HG02759 (cell line): ENCODE data around the gene C18orf63.
"Not testable (repeated sequence)": the region's sequence is repeated elsewhere in the genome, so short reads cannot be mapped to it uniquely, and the experiment has no call there.

Source experiments
- ATAC-seq: cut with Tn5 transposase; IDR thresholded peaks from one replicate; pipeline ENCODE4 v1.9.1; 2021; ENCODE audit warnings: mild to moderate bottlenecking, moderate library complexity; ENCODE audit not compliant: unreplicated experiment

C18orf63 gene

GRCh38 chr18:74315464-74316256 is at the start of gene C18orf63:
C18orf63 (plus strand) TSS chr18:74315839; CDS start chr18:74317866, 2,027 bp downstream.
- no peak for ATAC-seq

- no peak for ATAC-seq
These were observed 49.5 kb upstream of the C18orf63 start for GRCh38 chr18:74266161-74266560.

DNA sequence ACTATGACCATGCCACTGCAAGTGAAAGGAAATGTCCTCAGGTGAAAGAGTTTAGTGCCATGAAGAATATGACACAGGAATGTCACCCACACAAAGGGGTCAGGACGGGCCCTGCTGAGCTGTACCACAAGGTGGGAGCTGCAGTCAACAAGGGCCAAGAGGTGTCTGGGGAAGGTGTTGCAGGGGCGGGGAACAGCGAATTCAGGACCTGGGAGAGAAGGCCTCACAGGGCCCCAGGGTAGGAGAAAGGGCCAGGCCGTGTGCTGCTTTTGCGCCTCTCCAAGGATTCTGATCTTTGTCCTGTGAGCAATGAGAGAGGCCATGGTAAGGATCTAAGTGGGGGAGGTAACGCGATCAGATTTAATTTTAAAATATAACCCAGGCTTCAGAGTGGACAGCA is 47.5 kb upstream of the C18orf63 start:
- ATAC-seq, result no peak

- ATAC-seq, result no peak
These were observed 46.6 kb upstream of the C18orf63 start for GRCh38 chr18:74268933-74269620.

- ATAC-seq, result no peak
These were observed 44.0 kb upstream of the C18orf63 start for GRCh38 chr18:74271635-74272034.

DNA sequence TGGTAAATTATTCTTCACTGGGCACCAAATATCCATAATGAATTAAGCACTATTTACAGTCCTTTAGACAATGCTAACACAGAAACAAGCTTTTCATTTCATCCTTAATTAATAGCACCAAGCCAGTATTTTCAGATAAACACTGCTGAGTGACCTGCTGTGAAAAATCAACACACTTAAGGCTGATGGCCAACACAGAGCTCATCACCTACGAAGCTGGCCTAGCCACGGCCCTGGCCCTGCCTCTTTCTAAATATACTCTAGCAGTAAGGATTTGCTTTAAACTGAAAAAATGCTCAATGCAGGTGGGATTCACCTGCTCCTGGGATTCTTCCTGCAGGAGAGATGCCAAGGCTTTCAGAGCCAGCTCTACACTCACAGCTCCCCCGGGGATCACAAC is 42.2 kb upstream of the C18orf63 start:
- no peak for ATAC-seq

DNA sequence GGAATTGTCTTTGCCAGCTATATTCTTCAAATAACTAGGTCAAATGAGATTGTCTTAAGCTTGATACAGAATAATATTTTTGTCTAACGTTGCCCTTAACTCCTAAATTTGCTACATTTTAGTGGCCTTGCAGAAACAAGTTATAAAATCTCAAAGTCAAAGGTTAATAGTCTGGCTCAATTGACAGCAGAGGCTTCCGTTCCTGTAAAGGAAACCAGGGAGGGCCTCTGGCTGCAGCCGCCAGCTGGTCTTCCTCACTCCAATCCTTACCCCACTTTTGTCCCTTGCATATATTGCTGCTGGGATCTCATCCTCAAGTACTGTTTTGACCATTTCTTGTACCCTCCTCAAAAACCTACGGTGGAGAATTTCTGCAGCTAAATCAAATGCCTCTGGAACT is 40.9 kb upstream of the C18orf63 start:
- ATAC-seq, result no peak

DNA sequence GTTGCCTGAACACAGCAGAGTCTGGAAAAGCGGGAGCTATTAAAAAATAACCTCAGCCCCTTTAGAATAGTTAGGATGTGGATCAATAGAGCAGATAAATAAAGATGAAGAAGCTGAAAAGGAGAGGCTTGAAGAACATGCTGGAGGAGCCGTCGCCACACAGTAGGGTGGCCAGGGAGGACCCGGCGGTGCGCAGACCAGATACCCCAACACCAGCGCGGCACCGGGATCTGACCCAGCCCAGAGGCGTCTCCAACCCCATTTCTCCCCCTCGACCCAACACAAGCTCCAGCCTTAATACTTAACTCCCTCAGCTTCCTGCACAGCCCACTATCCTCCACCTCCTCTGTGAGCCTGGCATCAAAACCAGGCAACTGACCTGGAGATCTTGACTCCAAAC is 39.9 kb upstream of the C18orf63 start:
- ATAC-seq, result no peak

GRCh38 chr18:74276609-74277008 is 39.0 kb upstream of the C18orf63 start:
- ATAC-seq, result no peak

GRCh38 chr18:74277296-74277695 is 38.3 kb upstream of the C18orf63 start:
- ATAC-seq, result no peak

- no peak for ATAC-seq
These were observed 37.6 kb upstream of the C18orf63 start for GRCh38 chr18:74278058-74278457.

DNA sequence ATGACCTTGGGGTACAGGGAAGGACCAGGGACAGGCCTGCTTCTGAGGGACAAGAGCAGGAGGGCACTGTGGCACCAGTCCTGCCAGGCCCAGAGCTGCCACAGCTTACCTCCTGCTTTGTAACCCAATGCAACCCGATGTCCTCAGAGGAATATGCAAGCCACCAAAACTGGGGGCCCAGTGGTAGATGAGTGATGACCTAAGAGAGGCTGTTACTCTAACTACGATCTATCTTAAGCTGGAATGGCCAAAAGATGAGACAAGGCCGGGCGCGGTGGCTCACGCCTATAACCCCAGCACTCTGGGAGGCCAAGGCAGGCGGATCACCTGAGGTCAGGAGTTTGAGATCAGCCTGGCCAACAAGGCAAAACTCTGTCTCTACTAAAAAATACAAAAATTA is 36.7 kb upstream of the C18orf63 start:
- ATAC-seq, result no peak

GRCh38 chr18:74281011-74281979 is 34.3 kb upstream of the C18orf63 start:
- ATAC-seq, result no peak

DNA sequence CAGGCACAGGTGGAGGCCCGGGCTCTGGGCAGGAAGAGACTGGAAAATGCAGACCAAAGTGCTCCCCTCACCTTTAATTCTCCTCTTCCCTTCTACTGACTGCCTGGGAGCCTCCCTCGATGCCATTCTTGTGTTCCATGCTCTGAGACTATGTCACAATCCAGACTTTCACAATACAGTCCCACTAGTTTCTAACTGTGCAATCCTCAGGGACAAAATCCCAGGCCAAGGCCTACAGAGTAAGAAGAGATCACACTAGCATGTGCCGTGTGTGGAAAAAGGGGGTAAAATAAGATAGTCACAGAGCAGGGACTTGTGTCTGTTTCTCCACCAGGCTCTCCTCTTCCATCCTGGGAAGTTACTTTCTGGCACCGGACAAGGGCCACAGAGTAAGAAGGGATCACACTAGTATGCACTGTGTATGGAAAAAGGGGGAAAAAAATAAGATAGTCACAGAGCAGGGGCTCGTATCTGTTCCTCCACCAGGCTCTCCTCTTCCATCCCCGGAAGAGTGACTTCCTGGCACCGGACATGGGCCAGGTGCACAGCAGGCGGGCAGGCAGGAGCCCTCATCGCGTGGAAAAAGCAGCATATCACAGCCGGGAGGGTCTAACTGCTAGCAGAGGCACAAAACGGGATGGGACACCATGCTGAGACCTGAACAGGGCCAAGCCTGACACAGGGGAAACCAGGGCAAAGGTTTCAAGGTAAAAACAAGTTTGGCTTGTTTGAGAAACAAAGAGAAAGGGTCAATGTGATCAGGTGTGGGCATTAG is 33.5 kb upstream of the C18orf63 start:
- no peak for ATAC-seq

DNA sequence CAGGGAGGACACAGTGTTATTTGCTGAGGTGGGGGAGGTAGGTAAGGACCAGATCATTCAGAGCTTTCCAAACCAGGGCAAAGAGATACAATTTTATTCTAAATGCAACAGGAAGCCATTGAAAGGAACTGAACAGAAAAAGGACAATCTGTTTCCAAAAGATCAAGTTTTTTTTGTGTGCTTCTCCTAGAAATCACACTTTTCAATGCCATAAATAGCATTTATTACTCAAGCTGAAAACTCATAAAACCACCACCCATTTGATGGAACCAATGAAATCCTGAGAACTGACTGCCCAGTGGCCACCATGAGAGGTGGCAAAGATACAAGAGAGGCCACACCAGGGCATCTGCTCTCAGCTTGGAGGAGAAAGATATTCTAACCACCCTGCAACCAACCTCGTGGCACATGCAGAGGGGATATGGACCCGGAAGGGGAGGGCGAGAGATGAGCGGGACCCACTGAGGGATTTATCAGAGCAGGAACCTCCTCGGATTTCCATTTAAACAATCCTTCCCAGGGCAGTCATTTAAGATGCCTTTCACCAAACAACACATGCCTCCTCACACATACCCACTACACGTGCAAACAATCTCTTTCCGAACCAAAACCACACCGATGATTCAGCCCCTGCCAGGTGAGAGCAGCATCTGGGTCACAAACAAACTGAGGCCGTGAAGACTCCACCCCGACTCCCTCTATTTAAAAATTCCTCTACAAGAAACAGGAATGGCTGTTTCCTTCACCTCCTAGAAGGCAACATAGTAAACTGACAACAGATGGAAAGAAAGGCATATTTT is 32.7 kb upstream of the C18orf63 start:
- ATAC-seq, result no peak

- ATAC-seq, result no peak
These were observed 32.0 kb upstream of the C18orf63 start for GRCh38 chr18:74283646-74284045.

GRCh38 chr18:74284191-74284979 is 31.3 kb upstream of the C18orf63 start:
- no peak for ATAC-seq

- ATAC-seq, result no peak
These were observed 30.7 kb upstream of the C18orf63 start for GRCh38 chr18:74284980-74285355.

GRCh38 chr18:74285583-74285982 is 30.1 kb upstream of the C18orf63 start:
- not testable (repeated sequence) for ATAC-seq
